GM21576 (cell line): ENCODE results near the gene RSAD2.
A peak's percentile ranks its signal among the peaks of the same experiment; 100 is the strongest.
"Not testable (repeated sequence)": the region's sequence is repeated elsewhere in the genome, so short reads cannot be mapped to it uniquely, and the experiment has no call there.

Source experiments
- ATAC-seq: cut with Tn5 transposase; IDR thresholded peaks from one replicate; pipeline ENCODE4 v1.9.1; 2021; ENCODE audit warnings: mild to moderate bottlenecking, moderate library complexity; ENCODE audit not compliant: unreplicated experiment

The RSAD2 gene

GRCh38 chr2:6902581-6902980 lies 25.0 kb downstream of the RSAD2 start:
- not testable (repeated sequence) for ATAC-seq

GRCh38 chr2:6905668-6906067 lies 28.1 kb downstream of the RSAD2 start:
- no peak for ATAC-seq

- no peak for ATAC-seq
Observed at GRCh38 chr2:6906165-6906741, 28.7 kb downstream of the RSAD2 start.

DNA sequence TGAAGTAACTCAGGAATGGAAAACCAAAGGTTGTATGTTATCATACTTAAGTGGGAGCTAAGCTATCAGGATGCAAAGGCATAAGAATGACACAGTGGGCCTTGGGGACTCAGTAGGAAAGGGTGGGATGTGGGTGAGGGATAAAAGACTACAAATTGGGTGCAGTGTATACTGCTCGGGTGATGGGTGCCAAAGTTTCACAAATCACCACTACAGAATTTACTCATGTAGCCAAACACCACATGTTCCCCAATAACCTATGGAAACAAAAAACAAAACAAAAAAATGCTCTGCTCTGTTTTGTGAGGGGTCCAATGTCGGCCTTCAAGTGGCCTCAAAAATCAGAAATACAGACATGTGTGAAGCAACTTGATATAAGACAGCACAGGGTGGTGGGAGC lies 30.7 kb downstream of the RSAD2 start:
- ATAC-seq: no peak

GRCh38 chr2:6909431-6910385 lies 32.1 kb downstream of the RSAD2 start:
- peak; percentile 99 for ATAC-seq

GRCh38 chr2:6911721-6912120 lies 34.1 kb downstream of the RSAD2 start:
- ATAC-seq: no peak

DNA sequence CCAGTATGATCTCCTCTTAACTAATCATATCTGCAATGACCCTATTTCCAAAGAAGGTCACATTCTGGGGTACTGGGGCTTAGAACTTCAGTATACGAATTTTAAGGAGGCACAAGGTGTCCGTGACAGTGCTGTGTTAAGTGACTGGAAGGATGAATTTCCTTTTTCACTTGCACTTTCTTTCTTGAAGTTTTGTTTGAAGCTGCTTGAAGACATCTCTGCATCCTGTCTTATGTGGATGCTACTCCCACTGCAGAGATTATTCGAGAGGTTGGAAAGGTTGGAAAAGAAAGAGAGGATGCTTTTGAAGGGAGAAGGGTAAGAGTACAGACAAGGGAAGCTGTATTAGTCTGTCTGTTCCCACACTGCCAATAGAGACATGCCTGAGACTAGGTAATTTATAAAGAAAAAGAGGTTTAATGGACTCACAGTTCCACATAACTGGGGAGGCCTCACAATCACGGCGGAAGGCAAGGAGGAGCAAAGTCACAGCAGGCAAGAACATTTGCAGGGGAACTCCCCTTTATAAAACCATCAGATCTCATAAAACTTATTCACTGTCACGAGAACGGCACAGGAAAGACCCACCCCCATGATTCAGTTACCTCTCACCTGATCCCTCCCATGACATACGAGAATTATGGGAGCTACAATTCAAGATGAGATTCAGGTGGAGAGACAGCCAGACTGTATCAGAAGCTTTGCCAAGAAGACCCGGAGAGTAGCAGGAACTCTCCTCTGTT lies 36.0 kb downstream of the RSAD2 start:
- ATAC-seq: no peak

DNA sequence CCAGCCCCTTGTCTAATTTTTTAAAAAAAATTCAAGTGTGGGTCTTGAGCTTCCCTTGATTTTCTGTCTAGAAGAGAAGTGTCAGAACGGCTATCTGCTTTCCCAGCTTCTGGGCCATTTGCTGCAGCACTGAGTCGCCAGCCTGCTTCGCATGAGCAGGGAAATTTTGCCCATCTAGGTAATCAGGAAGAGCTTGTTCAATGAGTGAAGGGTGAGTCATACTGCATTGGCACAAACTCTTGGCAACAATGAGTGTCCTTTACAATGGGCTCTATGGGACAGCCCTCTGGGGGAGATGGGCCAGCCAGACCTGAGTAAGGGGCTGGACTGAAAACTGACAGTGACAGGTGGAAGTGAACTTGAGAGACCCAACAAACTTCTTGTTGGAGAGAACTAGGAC lies 37.3 kb downstream of the RSAD2 start:
- no peak for ATAC-seq

DNA sequence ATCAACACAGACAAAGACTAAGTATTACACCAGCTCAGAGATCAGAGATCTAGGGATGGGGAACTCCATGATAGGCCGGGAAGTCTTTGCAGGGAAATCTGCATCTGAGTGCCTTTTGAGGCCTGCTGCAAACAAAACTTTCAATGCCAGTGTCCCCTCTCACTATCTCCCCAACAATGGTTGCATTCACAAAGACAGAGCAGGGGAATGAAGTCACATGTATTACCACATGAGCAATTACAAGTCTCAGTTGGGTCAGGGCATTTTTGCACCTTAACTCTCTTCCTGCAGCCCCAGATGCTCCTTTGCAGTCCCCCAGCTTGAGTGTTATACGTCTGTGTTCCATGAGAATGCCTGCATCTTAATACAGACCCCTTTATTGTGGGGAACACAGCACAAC lies 37.8 kb downstream of the RSAD2 start:
- no peak for ATAC-seq

GRCh38 chr2:6916224-6916623 lies 38.6 kb downstream of the RSAD2 start:
- ATAC-seq: no peak

- no peak for ATAC-seq
Observed at GRCh38 chr2:6916736-6917070, 39.1 kb downstream of the RSAD2 start.

DNA sequence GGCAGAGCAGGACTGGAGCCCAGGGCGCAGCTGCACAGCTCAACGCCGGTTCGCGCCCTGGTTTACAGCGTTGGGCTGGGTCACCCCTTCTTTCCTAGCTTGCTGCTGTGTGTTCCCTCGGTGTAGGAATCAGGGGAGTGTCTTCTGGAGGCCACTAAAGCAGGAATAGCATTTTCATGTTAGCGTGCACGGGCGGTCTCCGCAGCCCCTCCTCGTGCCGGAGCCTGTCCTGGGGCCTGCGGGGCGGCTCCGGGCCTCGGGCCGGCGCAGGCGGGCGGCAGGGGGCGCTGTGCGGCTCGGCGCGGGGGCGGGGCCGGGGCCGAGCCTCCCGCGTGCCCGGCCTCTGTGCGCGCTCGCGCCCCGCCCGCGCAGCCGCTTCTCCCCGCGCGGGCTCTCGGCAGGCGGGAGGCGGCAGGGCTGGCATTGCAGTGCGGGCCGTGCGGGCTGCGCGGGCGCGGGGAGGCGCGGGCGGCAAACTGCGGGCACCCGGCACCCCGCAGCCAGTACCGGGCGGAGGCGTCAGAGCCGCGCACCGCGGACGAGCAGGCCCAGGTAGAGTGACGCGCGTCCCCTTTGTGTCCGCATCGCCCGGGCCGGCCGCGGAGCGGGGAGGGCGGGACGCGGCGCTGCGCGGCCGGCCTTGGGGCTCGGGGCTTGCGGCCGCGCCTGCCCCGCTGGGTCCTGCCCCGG lies 39.6 kb downstream of the RSAD2 start, which contains the start of gene RNF144A:
Gene RNF144A, plus strand, starts transcription at position 342 of the 690 bp plus-strand sequence. CDS start 79,515 bp downstream, outside the sequence.
- ATAC-seq: peak; percentile 77

- peak; percentile 5 for ATAC-seq
Observed at GRCh38 chr2:6917761-6918421, 40.3 kb downstream of the RSAD2 start.

DNA sequence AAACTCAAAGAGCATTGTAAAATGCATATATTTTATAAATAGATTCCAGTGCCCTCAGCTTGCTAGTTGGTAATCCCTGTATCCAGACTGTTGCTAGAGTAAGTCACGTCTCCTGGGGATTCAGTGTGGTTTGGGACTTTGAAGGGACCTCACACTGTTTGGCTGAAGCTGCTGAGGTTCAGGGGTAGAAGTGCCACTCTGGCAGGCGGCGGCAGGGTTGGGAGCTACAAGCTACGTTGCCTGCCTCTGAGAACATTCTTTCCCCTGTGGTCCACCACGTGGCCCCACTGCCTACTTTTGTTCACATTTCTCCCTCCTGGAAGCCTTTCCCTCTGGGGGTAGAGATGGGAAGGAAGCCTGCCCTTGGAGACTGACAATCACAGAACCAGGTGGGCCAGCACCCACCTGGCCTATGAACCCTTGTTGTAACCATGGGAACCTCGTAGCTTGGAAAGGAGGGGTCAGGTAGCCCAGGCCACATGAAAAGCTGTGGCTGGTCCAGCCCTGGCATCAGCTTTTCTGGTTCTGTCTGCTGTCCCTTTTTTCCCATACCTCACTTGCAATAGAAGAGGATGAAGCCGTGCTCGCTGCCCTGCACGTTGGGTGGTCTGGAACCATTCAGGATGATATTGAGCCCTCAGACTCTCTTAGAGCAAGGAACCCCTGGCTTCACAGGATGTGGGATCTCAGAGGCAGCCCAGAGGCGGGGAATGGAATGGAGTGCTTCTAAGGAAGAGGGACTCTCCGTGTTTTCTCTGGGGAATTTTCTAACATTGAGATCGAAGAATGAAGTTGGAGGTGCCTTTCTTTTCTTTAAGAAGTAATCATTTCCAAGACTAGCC lies 42.5 kb downstream of the RSAD2 start:
- ATAC-seq: no peak

GRCh38 chr2:6920743-6921064 lies 43.1 kb downstream of the RSAD2 start:
- ATAC-seq: no peak

- no peak for ATAC-seq
Observed at GRCh38 chr2:6921321-6921922, 43.8 kb downstream of the RSAD2 start.

DNA sequence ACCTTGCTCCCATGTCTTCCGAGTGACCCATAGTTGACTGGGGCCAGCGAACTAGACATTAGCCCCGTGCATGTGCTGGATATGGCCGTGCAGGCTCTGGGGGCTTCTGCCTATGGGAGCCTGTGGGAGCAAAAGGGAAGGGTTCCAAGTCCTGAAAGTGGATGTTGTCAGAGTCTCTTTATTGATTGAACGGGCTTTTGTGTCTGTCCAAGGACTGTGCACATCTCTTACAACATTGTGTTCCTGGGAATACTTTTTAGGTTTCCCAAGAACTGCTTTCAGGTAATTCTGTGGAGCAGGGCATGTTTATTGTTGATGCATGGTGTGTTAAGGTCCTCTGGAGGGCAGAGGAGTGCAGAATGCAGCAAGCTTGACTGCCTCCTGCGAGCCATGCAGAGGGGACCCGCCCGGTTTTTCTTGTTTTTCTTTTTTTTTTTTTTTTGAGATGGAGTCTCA lies 44.7 kb downstream of the RSAD2 start:
- no peak for ATAC-seq

DNA sequence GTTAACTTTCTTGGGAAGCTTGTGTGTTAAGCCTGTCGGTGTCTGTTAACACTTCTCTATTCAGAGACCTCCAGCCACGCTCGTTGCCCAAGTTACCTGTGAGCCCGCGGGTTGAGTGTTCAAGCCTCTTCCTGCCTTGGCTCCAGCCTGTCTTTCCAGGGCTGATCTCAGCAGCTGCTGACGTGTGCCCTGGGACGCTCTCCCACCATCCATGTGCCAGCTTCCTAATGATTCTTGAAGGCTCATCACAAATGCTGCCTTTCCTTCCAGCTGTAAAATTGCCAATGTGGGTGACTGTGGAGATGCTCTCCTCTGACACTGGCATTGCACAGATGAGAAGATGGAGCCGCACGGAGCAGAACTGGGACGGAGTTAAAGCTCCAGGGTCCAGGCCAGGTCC lies 45.7 kb downstream of the RSAD2 start:
- ATAC-seq: no peak
